22Rv1 (cell line): ENCODE measurements around the gene POC1A.

Source experiments
- H3K27ac ChIP-seq: fragments of 450-650 bp; 2 replicates; pipeline ENCODE4 v1.5.1; 2017
- ZFX ChIP-seq: fragments of 450-650 bp; IDR thresholded peaks from 2 replicates; pipeline ENCODE4 v1.6.1; 2017; ENCODE audit warnings: antibody characterized with exemption, borderline replicate concordance
- TF ChIP-seq, protein P1 (sequence below): fragments of 450-650 bp; IDR thresholded peaks from 2 replicates; pipeline ENCODE4 v1.5.1; 2017; ENCODE audit warnings: mild to moderate bottlenecking

The POC1A gene

DNA sequence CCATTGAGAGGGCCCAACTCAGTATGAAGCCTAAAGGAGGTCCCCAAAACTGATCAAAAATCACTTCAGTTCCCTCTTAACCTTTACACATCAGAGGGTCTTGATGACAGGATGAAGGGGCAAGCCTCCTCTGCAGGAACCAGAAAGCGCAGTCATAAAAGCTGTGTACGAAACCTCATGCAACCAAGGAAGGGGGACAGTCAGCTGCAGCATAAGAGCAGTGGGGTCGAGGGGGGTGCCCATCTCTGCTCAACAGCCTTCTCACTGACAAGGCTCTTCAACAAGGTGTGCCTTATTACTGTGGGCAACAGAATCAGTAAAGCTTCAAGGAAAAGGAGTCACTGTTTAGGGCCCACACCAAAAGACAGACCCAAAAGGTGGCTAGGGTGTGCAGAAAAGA, 3.9 kb downstream of the POC1A start:
- no peak overlapping the region for H3K27ac ChIP-seq
- TF ChIP-seq, protein P1, sequence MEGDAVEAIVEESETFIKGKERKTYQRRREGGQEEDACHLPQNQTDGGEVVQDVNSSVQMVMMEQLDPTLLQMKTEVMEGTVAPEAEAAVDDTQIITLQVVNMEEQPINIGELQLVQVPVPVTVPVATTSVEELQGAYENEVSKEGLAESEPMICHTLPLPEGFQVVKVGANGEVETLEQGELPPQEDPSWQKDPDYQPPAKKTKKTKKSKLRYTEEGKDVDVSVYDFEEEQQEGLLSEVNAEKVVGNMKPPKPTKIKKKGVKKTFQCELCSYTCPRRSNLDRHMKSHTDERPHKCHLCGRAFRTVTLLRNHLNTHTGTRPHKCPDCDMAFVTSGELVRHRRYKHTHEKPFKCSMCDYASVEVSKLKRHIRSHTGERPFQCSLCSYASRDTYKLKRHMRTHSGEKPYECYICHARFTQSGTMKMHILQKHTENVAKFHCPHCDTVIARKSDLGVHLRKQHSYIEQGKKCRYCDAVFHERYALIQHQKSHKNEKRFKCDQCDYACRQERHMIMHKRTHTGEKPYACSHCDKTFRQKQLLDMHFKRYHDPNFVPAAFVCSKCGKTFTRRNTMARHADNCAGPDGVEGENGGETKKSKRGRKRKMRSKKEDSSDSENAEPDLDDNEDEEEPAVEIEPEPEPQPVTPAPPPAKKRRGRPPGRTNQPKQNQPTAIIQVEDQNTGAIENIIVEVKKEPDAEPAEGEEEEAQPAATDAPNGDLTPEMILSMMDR: no peak
- TF ChIP-seq ZFX: no peak

DNA sequence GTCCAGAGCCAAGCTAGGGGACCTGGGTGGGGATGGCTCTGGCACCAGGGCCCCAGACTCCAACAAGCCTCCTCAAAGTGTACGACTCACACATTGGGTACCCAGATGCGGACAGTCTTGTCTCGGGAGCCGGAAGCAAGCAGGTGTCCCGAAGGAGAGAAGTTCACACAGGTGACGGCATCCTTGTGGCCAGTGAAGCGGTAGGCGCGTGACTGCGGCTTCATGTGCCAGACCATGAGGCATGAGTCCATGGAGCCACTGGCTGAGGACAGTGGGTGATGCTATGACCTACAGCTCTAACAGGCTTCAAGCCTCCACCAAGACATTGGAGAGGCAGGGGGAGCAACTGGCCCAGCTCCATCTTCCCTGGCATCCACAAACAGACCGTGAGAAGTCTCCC, 4.5 kb downstream of the POC1A start:
- H3K27ac ChIP-seq: no peak overlapping the region
- TF ChIP-seq, protein P1: no peak
- TF ChIP-seq ZFX: no peak

DNA sequence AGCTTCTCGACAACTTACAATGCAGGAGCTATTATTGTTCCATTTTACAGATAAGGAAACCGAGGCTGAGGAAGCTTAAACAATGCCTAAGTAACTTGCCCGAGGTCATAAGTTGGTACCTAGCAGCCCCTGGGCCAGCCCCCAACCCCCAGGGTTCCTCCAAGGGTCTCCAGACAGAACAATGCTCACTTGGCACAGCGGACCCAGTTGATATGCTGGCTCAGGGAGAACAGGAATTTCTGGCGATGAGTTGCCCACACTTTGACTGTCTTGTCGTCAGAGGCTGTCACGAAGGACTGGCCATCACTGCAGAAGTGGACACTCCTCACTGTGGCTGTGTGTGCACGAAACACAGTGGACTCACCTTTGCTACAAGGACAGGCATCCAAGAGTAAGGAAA, 5.2 kb downstream of the POC1A start:
- H3K27ac ChIP-seq: no peak overlapping the region
- no peak for TF ChIP-seq ZFX
- TF ChIP-seq, protein P1: no peak

DNA sequence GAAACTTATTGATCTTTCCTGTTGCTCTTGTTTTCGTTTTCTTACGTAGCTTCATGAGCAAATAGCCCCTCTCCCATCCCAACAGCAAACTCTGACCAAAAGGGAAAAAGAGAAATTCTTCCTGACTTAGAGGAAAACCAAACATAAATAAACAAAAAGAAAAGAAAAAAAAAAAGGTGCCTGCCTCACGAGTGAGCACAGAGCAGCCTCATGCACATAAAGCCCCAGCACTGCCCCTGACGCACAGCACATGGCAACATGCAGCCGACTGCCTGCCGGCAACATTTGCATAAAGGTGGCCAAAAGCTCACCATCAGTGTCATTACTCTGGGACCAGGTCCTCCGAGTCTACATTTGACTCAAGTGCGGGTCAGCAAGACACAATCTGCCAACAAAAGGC, 6.4 kb downstream of the POC1A start:
- no peak overlapping the region for H3K27ac ChIP-seq
- TF ChIP-seq ZFX: no peak
- TF ChIP-seq, protein P1: no peak

DNA sequence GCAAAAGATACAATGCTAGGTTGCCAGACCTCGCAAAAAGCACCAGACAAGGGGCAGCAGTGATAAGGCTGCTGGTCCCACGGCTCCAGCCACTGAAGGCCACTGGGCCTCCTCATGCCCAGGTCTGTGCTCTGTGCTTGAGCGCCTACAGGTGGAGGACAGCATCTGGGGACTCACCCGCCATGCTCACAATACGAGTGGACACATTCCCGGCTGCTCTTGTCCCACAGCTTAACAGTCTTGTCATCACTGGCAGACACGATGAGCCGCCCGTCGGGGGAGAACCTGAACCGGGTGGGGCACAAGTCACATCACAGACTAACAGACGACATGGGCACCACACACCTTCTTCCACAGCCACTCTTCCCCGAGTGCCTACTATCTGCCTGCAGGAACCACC, 7.4 kb downstream of the POC1A start:
- TF ChIP-seq ZFX: no peak
- TF ChIP-seq, protein P1: no peak
- H3K27ac ChIP-seq: no peak overlapping the region

DNA sequence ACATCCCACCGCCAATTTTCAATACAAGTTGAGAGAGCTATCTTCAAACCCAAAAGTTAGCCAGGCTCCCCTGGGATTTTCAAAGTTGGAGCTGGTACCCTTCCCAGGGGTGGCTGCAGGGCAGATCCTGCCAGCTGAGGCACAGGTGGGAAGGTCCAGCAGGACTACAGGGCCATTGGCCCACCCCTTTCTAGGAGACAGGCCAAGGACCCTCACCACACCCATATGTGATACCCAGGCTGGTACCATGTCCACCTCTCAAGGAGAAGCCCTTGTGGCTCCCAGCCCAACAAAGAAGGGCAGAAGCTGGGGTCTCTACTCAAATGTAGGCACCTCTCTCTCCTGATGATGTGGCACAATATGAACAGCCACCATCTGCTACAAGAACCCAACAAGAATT, 8.0 kb downstream of the POC1A start:
- no peak overlapping the region for H3K27ac ChIP-seq
- no peak for TF ChIP-seq ZFX
- TF ChIP-seq, protein P1: no peak

DNA sequence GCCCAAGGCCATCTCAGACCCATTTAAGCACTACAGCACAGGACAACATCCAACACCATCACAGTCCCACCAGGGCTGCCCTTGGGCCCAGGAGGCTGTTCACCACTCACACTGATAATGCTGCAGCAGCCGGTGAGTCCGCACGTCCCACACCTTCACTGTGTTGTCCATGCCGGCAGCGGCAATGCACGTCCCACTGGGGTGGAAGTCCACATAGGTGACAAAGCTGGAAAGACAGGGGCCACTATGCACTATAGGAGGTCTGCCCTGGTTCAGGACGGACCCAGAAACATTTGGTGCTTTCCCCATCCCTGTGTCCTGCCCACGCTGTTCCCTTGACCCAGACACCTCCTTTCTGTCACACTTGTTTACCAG, 8.5 kb downstream of the POC1A start:
- H3K27ac ChIP-seq: no peak overlapping the region
- TF ChIP-seq, protein P1: no peak
- TF ChIP-seq ZFX: no peak
